ENCODE data around the gene NUDT22.

NUDT22 gene

GRCh38 chr11:64255135-64256128, 29.4 kb downstream of the NUDT22 start:
- no peak for TF ChIP-seq YY1 (IDR thresholded peaks at IDR 0.05; ENCODE audit: low read depth)
- TF ChIP-seq TAF1 (IDR thresholded peaks at IDR 0.05; ENCODE audit: low read depth), result no peak
- TF ChIP-seq EP300 (IDR thresholded peaks at IDR 0.05; ENCODE audit: borderline replicate concordance), result no peak
- no peak for TF ChIP-seq RAD21 (IDR thresholded peaks at IDR 0.05; ENCODE audit: low read depth)
- no peak for TF ChIP-seq CEBPB (IDR thresholded peaks at IDR 0.05)
- TF ChIP-seq MAX (IDR thresholded peaks at IDR 0.05), result no peak
- TF ChIP-seq EGR1 (IDR thresholded peaks at IDR 0.05), result no peak

- TF ChIP-seq TAF1 (IDR thresholded peaks at IDR 0.05; ENCODE audit: low read depth), result no peak
- TF ChIP-seq EGR1 (IDR thresholded peaks at IDR 0.05), result no peak
- no peak for TF ChIP-seq CEBPB (IDR thresholded peaks at IDR 0.05)
- no peak for TF ChIP-seq TCF12 (IDR thresholded peaks at IDR 0.05; ENCODE audit: low read depth)
- TF ChIP-seq MAX (IDR thresholded peaks at IDR 0.05), result no peak
- TF ChIP-seq ZBTB7A (IDR thresholded peaks at IDR 0.05; ENCODE audit: low read depth), result no peak
- TF ChIP-seq YY1 (IDR thresholded peaks at IDR 0.05; ENCODE audit: low read depth), result no peak
- no peak for TF ChIP-seq REST (IDR thresholded peaks at IDR 0.05; ENCODE audit: low read depth)
- no peak for TF ChIP-seq USF1 (IDR thresholded peaks at IDR 0.05)
- no peak for TF ChIP-seq FOXM1 (IDR thresholded peaks at IDR 0.05; ENCODE audit: borderline replicate concordance, low read depth)
- TF ChIP-seq EP300 (IDR thresholded peaks at IDR 0.05; ENCODE audit: borderline replicate concordance), result no peak
Observed at GRCh38 chr11:64256300-64256699, 30.2 kb downstream of the NUDT22 start.

GRCh38 chr11:64258356-64258755, 32.3 kb downstream of the NUDT22 start:
- TF ChIP-seq ZBTB7A (IDR thresholded peaks at IDR 0.05; ENCODE audit: low read depth) (no peak), USF1 (IDR thresholded peaks at IDR 0.05) (no peak), TAF1 (IDR thresholded peaks at IDR 0.05; ENCODE audit: low read depth) (no peak), CEBPB (IDR thresholded peaks at IDR 0.05) (no peak), REST (IDR thresholded peaks at IDR 0.05; ENCODE audit: low read depth) (no peak), EP300 (IDR thresholded peaks at IDR 0.05; ENCODE audit: borderline replicate concordance) (no peak), RAD21 (IDR thresholded peaks at IDR 0.05; ENCODE audit: low read depth) (no peak), NFIC (IDR thresholded peaks at IDR 0.05) (no peak), YY1 (IDR thresholded peaks at IDR 0.05; ENCODE audit: low read depth) (no peak), TEAD4 (IDR thresholded peaks at IDR 0.05) (no peak), EGR1 (IDR thresholded peaks at IDR 0.05) (no peak)

GRCh38 chr11:64258946-64259532, 33.0 kb downstream of the NUDT22 start:
- TF ChIP-seq REST (IDR thresholded peaks at IDR 0.05; ENCODE audit: low read depth) (no peak), CEBPB (IDR thresholded peaks at IDR 0.05) (no peak), NFIC (IDR thresholded peaks at IDR 0.05) (no peak), TEAD4 (IDR thresholded peaks at IDR 0.05) (no peak), ZBTB7A (IDR thresholded peaks at IDR 0.05; ENCODE audit: low read depth) (no peak), EGR1 (IDR thresholded peaks at IDR 0.05) (no peak), FOXM1 (IDR thresholded peaks at IDR 0.05; ENCODE audit: borderline replicate concordance, low read depth) (no peak), EP300 (IDR thresholded peaks at IDR 0.05; ENCODE audit: borderline replicate concordance) (no peak), USF1 (IDR thresholded peaks at IDR 0.05) (no peak), MAX (IDR thresholded peaks at IDR 0.05) (no peak), TCF12 (IDR thresholded peaks at IDR 0.05; ENCODE audit: low read depth) (no peak)
